Thyroid gland (tissue), 4 donors: ENCODE results near the gene AGAP4. TPM values are rescaled to one million over a fixed set of nuclear protein-coding genes. Genes with fewer than 3 reads are reported as not detected.
"Not testable (repeated sequence)": the region's sequence is repeated elsewhere in the genome, so short reads cannot be mapped to it uniquely, and the experiment has no call there.

ENCODE experiments used
- DNase-seq, 2 donors: peaks; one replicate each; pipeline ENCODE4 v3.0.0-alpha.2; 2019
- H3K27ac ChIP-seq, 3 donors: fragments of 200-600 bp; sonication (generic); 1 replicate in 2 of 3; 2 replicates in 1 of 3; pipeline ENCODE4 v1.5.1; 2016 to 2019; ENCODE audit warnings: mild to moderate bottlenecking in 1 of 3, moderate library complexity in 1 of 3
- H3K27me3 ChIP-seq: fragments of 200-600 bp; sonication (generic); one replicate; pipeline ENCODE4 v1.5.1; 2019
- H3K36me3 ChIP-seq, 2 donors: fragments of 200-600 bp; sonication (generic); one replicate each; pipeline ENCODE4 v1.5.1; 2016 to 2019
- H3K4me1 ChIP-seq, 2 donors: fragments of 200-600 bp; sonication (generic); one replicate each; pipeline ENCODE4 v1.5.1; 2017 to 2019
- H3K4me3 ChIP-seq, 3 donors: fragments of 200-600 bp; sonication (generic); replicated peaks in 1 of 3; 1 replicate in 2 of 3; 2 replicates in 1 of 3; pipeline ENCODE4 v1.5.1; 2016; ENCODE audit warnings: mild to moderate bottlenecking in 1 of 3
- H3K9me3 ChIP-seq: fragments of 200-600 bp; sonication (generic); one replicate; pipeline ENCODE4 v1.5.1; 2017
- CTCF ChIP-seq, 6 experiments: fragments of 200-600 bp in 3 of 6; fragments of 450-650 bp in 3 of 6; sonication (generic) in 3 of 6; IDR thresholded peaks; one replicate each; pipeline ENCODE4 v1.5.1; 2016 to 2019; ENCODE audit warnings: antibody characterized with exemption in 6 of 6, mild to moderate bottlenecking in 2 of 6, inconsistent platforms in 1 of 6, moderate library complexity in 1 of 6
- POLR2A ChIP-seq, 2 donors: fragments of 450-650 bp; IDR thresholded peaks; one replicate each; pipeline ENCODE4 v1.6.1; 2017; ENCODE audit warnings: antibody characterized with exemption in 2 of 2, mild to moderate bottlenecking in 2 of 2, moderate library complexity in 1 of 2
- WGBS, 2 donors: methylation state at CpG; one replicate each; pipeline ENCODE4 v1.1.5; 2017; 5-methylcytosine and 5-hydroxymethylcytosine counted together
- intact Hi-C: fragments of 100-400 bp; cut with DNase I; formaldehyde crosslinking; loops from one replicate; pipeline ENCODE4 v1.15.1; 2023
- total RNA-seq, 4 donors: library from RNA; depleted of rRNA; stranded (reverse); fragments of >200 nt; gene quantifications; one replicate each; pipeline ENCODE4 v1.2.3, GENCODE V29; 2016

The AGAP4 gene
- total RNA-seq, 4 donors from 2014 or later: 10.6 to 28.5 (median 17.8) TPM

GRCh38 chr10:45819552-45819951 lies 27.7 kb downstream of the AGAP4 start:
- Histone ChIP-seq H3K4me3 (no peak overlapping the region), H3K9me3 (no peaks in the 10 kb centered on the region), H3K27me3 (no peaks in the 10 kb centered on the region), H3K4me1 (no peaks in the 10 kb centered on the region), H3K36me3 (no peaks in the 10 kb centered on the region), H3K27ac (no peak overlapping the region)
- no peak for DNase-seq
- intact Hi-C loops: no loop called here
- TF ChIP-seq POLR2A (IDR thresholded peaks at IDR 0.05): no peak
- no peak for TF ChIP-seq CTCF (IDR thresholded peaks at IDR 0.05)
- 64 to 65% methylated on average over 9 of the region's 9 CpGs for WGBS, 2 donors

GRCh38 chr10:45817912-45818311 lies 29.4 kb downstream of the AGAP4 start:
- Histone ChIP-seq H3K4me3 (no peak overlapping the region), H3K9me3 (no peaks in the 10 kb centered on the region), H3K4me1 (no peaks in the 10 kb centered on the region), H3K36me3 (no peaks in the 10 kb centered on the region), H3K27ac (no peak overlapping the region), H3K27me3 (no peaks in the 10 kb centered on the region)
- DNase-seq: no peak
- TF ChIP-seq CTCF (IDR thresholded peaks at IDR 0.05): no peak
- TF ChIP-seq POLR2A (IDR thresholded peaks at IDR 0.05): no peak
- 87 to 93% methylated on average over 3 of the region's 3 CpGs for WGBS, 2 donors
- intact Hi-C loops: no loop called here

GRCh38 chr10:45817130-45817859 lies 30.0 kb downstream of the AGAP4 start:
- no peak for TF ChIP-seq CTCF (IDR thresholded peaks at IDR 0.05)
- Histone ChIP-seq H3K27ac (no peak overlapping the region), H3K27me3 (no peaks in the 10 kb centered on the region), H3K4me1 (no peaks in the 10 kb centered on the region), H3K4me3 (no peak overlapping the region), H3K36me3 (no peaks in the 10 kb centered on the region), H3K9me3 (no peaks in the 10 kb centered on the region)
- no peak for DNase-seq
- intact Hi-C loops: no loop called here
- WGBS, 2 donors: 92 to 94% methylated on average over 4 to 6 of the region's 7 CpGs

- H3K27ac ChIP-seq, H3K4me3 ChIP-seq, H3K4me1 ChIP-seq, H3K36me3 ChIP-seq, DNase-seq, H3K9me3 ChIP-seq, H3K27me3 ChIP-seq, intact Hi-C loops: not testable (repeated sequence)
- 93 to 94% methylated on average over 4 of the region's 4 CpGs for WGBS, 2 donors
These were observed 33.2 kb downstream of the AGAP4 start for GRCh38 chr10:45814146-45814545.

- WGBS, 2 donors: 80 to 84% methylated on average over 13 of the region's 13 CpGs
- DNase-seq, intact Hi-C loops: not testable (repeated sequence)
These were observed 34.3 kb downstream of the AGAP4 start for GRCh38 chr10:45812959-45813358.

GRCh38 chr10:45811075-45811474 lies 36.2 kb downstream of the AGAP4 start:
- DNase-seq: no peak
- no peak overlapping the region for H3K27ac ChIP-seq
- H3K9me3 ChIP-seq: no peaks in the 10 kb centered on the region
- no peaks in the 10 kb centered on the region for H3K36me3 ChIP-seq
- TF ChIP-seq CTCF (IDR thresholded peaks at IDR 0.05) (no peak), POLR2A (IDR thresholded peaks at IDR 0.05) (no peak)
- 86 to 89% methylated on average over 6 of the region's 6 CpGs for WGBS, 2 donors
- no peaks in the 10 kb centered on the region for H3K4me1 ChIP-seq
- H3K27me3 ChIP-seq: no peaks in the 10 kb centered on the region
- intact Hi-C loops: no loop called here
- no peak overlapping the region for H3K4me3 ChIP-seq

More at GRCh38 chr10:45812959-45813358, 34.3 kb downstream of the AGAP4 start:
- H3K4me3 ChIP-seq, H3K9me3 ChIP-seq, H3K27ac ChIP-seq, H3K27me3 ChIP-seq, H3K36me3 ChIP-seq, H3K4me1 ChIP-seq: not testable (repeated sequence)
